Activated CD4-positive, alpha-beta T cell treated with anti-CD3 and anti-CD28 coated beads, Interleukin-10, Interleukin-2, amounts not matched to agents 100 ng/mL and 50 ng/mL, durations not matched to agents 16 hours and 8 hours (primary cell): ENCODE results near the gene BORA.
"Not testable (repeated sequence)": the region's sequence is repeated elsewhere in the genome, so short reads cannot be mapped to it uniquely, and the experiment has no call there.

Experiments used
- DNase-seq: peaks from one replicate; pipeline ENCODE4 v3.0.0-alpha.2; 2020

BORA gene

DNA sequence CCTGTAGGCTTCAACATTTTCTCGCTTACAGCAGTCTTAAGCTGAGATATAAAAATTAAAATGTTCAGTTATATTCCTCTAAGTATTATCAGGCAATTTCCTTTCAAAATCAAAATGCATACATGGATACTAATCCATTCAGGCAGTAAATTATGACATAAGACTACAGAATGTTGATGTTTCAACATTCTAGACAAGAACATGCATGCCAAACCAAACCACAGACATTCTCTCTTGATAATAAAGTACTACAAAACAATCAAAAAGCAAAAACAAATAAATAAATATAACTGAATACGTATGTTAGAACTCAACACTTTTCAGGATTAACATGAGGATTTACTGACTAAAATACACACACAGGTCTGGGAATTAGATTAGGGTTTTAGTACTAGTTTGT is 46.3 kb downstream of the BORA start:
- no peak for DNase-seq

DNA sequence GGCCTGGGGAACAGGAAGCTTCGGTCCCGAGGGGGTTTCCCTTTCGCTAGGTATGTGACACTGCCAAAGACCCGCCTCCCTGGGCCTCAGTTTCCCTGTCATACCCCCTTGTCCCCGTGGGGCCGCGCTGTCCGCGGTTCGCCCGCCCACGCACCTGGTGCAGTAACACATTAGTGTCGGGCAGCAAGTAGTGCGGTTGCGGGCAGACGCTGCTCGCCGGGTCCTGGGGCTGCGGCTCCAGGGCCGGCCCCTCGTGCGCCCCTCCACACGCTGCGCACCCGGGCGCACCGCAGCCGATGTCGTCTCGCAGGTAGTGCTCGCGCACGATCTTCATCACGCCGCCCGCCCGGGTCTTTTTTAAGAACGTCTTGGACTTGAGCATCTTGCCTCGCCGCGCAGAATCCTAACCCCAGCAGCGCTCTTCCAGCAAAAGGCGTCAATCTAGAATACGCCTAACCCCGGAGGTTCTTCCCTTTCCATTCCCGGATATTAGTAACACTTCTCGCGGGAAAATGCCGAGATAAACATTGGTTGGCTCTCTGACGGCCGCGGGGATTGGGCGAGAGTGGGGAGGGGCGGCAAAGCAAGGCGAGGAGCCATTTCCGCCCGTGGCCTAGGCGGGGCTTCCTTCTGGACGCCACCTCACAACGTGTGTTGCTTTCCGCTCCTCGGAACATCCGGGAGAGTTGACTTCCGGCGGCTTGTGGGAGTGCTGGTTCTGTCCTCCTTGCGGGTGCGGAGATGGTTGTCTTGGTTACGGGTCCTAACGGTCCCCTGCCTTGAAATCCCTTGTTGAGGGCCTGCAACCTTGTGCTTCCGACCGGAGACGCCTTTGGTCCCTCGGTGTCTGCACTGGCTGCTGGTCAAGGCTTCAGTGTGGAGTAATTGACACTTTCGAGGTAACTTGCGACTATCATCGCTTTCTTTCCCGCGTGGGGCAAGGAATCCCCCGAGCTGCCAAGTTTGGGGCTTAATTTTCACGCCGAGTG is 54.0 kb downstream of the BORA start, which contains the start of the genes DIS3 and PIBF1:
Gene DIS3 (minus strand): TSS at position 450 of the 989 bp plus-strand sequence. CDS start 68 bp downstream, at position 382.
Gene PIBF1 (plus strand): TSS at position 683 of the 989 bp plus-strand sequence. CDS start 1,337 bp downstream, outside the sequence.
- DNase-seq: peak; percentile 99

GRCh38 chr13:72782717-72783116 is 55.0 kb downstream of the BORA start:
- no peak for DNase-seq

GRCh38 chr13:72784679-72785078 is 57.0 kb downstream of the BORA start:
- not testable (repeated sequence) for DNase-seq

GRCh38 chr13:72788831-72789230 is 61.1 kb downstream of the BORA start:
- no peak for DNase-seq

DNA sequence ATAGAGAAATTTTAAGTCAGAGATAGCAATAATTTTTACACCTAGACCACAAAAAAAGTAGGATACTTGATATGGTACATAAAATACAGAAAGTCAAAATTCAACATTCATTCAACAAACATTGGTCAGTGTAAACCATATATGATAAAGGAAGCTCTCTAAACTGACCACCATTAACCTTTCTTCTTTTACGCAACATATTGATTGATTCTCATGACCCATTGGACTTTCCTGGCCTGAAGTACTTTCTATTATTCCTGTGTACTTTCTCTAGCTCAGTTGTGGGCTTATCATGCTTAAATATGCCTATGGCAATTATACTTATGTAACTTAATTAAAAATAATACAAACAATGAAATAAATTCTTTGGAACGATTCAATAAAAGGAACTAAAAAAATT is 64.9 kb downstream of the BORA start:
- no peak for DNase-seq

GRCh38 chr13:72798817-72799216 is 71.1 kb downstream of the BORA start:
- DNase-seq: no peak

DNA sequence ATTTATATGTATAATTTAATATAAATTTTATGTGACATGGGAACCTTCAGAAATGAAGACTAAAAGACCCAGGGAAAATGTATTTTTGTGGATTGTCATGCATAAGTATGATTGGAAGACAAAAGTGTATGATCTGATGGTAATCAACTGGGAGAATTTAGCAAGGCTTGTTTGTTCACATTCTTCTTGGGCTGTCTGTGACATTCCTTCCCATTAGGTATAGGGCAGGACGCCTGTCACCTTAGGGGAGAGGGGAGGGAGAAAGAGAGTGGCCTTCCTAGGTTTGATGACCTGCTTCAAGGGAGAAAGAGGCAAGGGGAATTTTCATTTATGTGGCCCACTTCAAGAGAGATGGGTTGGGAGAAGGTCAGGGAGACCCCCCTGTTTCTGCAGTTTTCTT is 76.6 kb downstream of the BORA start:
- DNase-seq: no peak
